IMR-90 (cell line): Measurements from ENCODE around the gene ERVFRD-1. TPM values are rescaled to one million over a fixed set of nuclear protein-coding genes. Genes with fewer than 3 reads are reported as not detected.

Experiments used
- ATAC-seq: fragments of 200-7000 bp; cut with Tn5 transposase; 2 replicates; pipeline ENCODE4 v1.9.1; 2020; ENCODE audit warnings: low read depth, mild to moderate bottlenecking, moderate library complexity
- BruUV-seq: library from RNA; stranded (reverse); fragments of 400-500 nt; replicated peaks from 2 replicates; lab custom pipeline; 2021; lab: Mats Ljungman, UMichigan
- CTCF ChIA-PET: fragments of 300-600 bp; formaldehyde crosslinking; extraction: SDS; loops from one replicate; lab custom pipeline; 2021; ENCODE audit warnings: antibody characterized with exemption; lab: Yijun Ruan, JAX
- POLR2A ChIA-PET: fragments of 300-600 bp; sonication (Branson Sonifier 250); formaldehyde crosslinking; loops from one replicate; lab custom pipeline; 2022; ENCODE audit warnings: antibody characterized with exemption; ENCODE audit not compliant: unreplicated experiment; lab: Charles Lee
- DNase-seq: peaks from one replicate; pipeline ENCODE4 v3.0.0; 2013
- H2AFZ ChIP-seq: replicated peaks from 2 replicates; pipeline ENCODE3; 2013; ENCODE audit warnings: low read length, mild to moderate bottlenecking; ENCODE audit not compliant: poor library complexity
- H2AK5ac ChIP-seq: 2 replicates; pipeline ENCODE4 v1.6.1; 2013; ENCODE audit warnings: low read depth, low read length, inconsistent platforms
- H2AK9ac ChIP-seq: replicated peaks from 2 replicates; pipeline ENCODE3; 2013; ENCODE audit warnings: mild to moderate bottlenecking, low read depth, low read length, moderate library complexity; ENCODE audit not compliant: poor library complexity
- H2BK120ac ChIP-seq: 2 replicates; pipeline ENCODE4 v1.6.1; 2013; ENCODE audit warnings: low read depth, low read length, inconsistent platforms
- H2BK15ac ChIP-seq: 3 replicates; pipeline ENCODE4 v1.6.1; 2013; ENCODE audit warnings: low read depth, low read length, inconsistent platforms
- H2BK20ac ChIP-seq: 2 replicates; pipeline ENCODE4 v1.6.1; 2013; ENCODE audit warnings: low read depth, mild to moderate bottlenecking, inconsistent platforms, low read length, moderate library complexity
- H2BK5ac ChIP-seq: 2 replicates; pipeline ENCODE4 v1.6.1; 2013; ENCODE audit warnings: mild to moderate bottlenecking, low read depth, low read length, inconsistent platforms; ENCODE audit not compliant: poor library complexity, severe bottlenecking
- H3K14ac ChIP-seq: replicated peaks from 2 replicates; pipeline ENCODE4 v1.6.1; 2013; ENCODE audit warnings: low read depth, low read length, inconsistent platforms
- H3K18ac ChIP-seq: 2 replicates; pipeline ENCODE4 v1.6.1; 2013; ENCODE audit warnings: low read depth, low read length, control low read depth
- H3K23ac ChIP-seq: 2 replicates; pipeline ENCODE4 v1.6.1; 2013; ENCODE audit warnings: low read depth, low read length, inconsistent platforms
- H3K27ac ChIP-seq: 2 replicates; pipeline ENCODE4 v1.5.1; 2013; ENCODE audit warnings: mild to moderate bottlenecking, control low read depth, low read length; ENCODE audit not compliant: insufficient read depth
- H3K27me3 ChIP-seq: 2 replicates; pipeline ENCODE4 v1.6.1; 2013; ENCODE audit warnings: low read length; ENCODE audit not compliant: control insufficient read depth, insufficient read depth
- H3K36me3 ChIP-seq: 2 replicates; pipeline ENCODE4 v1.6.1; 2013; ENCODE audit warnings: low read length, mixed read lengths; ENCODE audit not compliant: control insufficient read depth, insufficient read depth
- H3K4ac ChIP-seq: 2 replicates; pipeline ENCODE4 v1.6.1; 2013; ENCODE audit warnings: low read depth, low read length, inconsistent platforms
- H3K4me1 ChIP-seq: 2 replicates; pipeline ENCODE4 v1.6.1; 2013; ENCODE audit warnings: low read length, mixed read lengths; ENCODE audit not compliant: control insufficient read depth, insufficient read depth
- H3K4me2 ChIP-seq: 2 replicates; pipeline ENCODE4 v1.6.1; 2013; ENCODE audit warnings: low read depth, mild to moderate bottlenecking, control low read depth, low read length, moderate library complexity
- H3K4me3 ChIP-seq: 2 replicates; pipeline ENCODE4 v1.5.1; 2013; ENCODE audit warnings: low read depth, mild to moderate bottlenecking, control low read depth, low read length, moderate library complexity; ENCODE audit not compliant: insufficient read depth
- H3K56ac ChIP-seq: 2 replicates; pipeline ENCODE4 v1.6.1; 2013; ENCODE audit warnings: low read length, inconsistent platforms; ENCODE audit not compliant: insufficient read depth; ENCODE audit errors: extremely low read depth
- H3K79me1 ChIP-seq, 2 experiments: 2 replicates each; pipeline ENCODE4 v1.6.1; 2013; ENCODE audit warnings: low read length in 2 of 2, inconsistent platforms in 1 of 2, low read depth in 1 of 2
- H3K9ac ChIP-seq: 2 replicates; pipeline ENCODE4 v1.6.1; 2013; ENCODE audit warnings: low read depth, low read length, control low read depth
- H3K9me1 ChIP-seq: 2 replicates; pipeline ENCODE4 v1.6.1; 2013; ENCODE audit warnings: low read length, inconsistent platforms; ENCODE audit not compliant: insufficient read depth
- H3K9me3 ChIP-seq: 2 replicates; pipeline ENCODE4 v1.6.1; 2013; ENCODE audit warnings: low read length; ENCODE audit not compliant: control insufficient read depth, insufficient read depth
- H4K20me1 ChIP-seq: 2 replicates; pipeline ENCODE4 v1.6.1; 2013; ENCODE audit warnings: low read length, inconsistent platforms; ENCODE audit not compliant: insufficient read depth
- H4K5ac ChIP-seq: 2 replicates; pipeline ENCODE4 v1.6.1; 2013; ENCODE audit warnings: mild to moderate bottlenecking, low read depth, low read length, control low read depth
- H4K8ac ChIP-seq, 2 experiments: 2 replicates each; pipeline ENCODE4 v1.6.1; 2013; ENCODE audit warnings: low read depth in 2 of 2, low read length in 2 of 2, control low read depth in 1 of 2, inconsistent platforms in 1 of 2
- H4K91ac ChIP-seq: 2 replicates; pipeline ENCODE4 v1.6.1; 2013; ENCODE audit warnings: low read depth, low read length, inconsistent platforms; ENCODE audit not compliant: insufficient read depth
- BHLHE40 ChIP-seq: fragments of 150-350 bp; IDR thresholded peaks from 2 replicates; pipeline ENCODE4 v1.6.1; 2016; ENCODE audit warnings: mild to moderate bottlenecking, low read depth, low read length
- CEBPB ChIP-seq: IDR thresholded peaks from 2 replicates; pipeline ENCODE4 v1.6.1; 2012; ENCODE audit warnings: low read depth, low read length, improper control_type of control experiment
- CHD1 ChIP-seq: IDR thresholded peaks from 2 replicates; pipeline ENCODE4 v1.6.1; 2012; ENCODE audit warnings: low read depth, low read length, improper control_type of control experiment
- CTCF ChIP-seq: conservative IDR thresholded peaks from 2 replicates; pipeline ENCODE4 v1.5.1; 2012; ENCODE audit warnings: mild to moderate bottlenecking, low read depth, low read length, improper control_type of control experiment
- ELK1 ChIP-seq: fragments of 150-350 bp; IDR thresholded peaks from 2 replicates; pipeline ENCODE4 v1.6.1; 2016; ENCODE audit warnings: low read depth, mild to moderate bottlenecking, low read length, moderate library complexity, borderline replicate concordance
- FOS ChIP-seq: fragments of 150-350 bp; IDR thresholded peaks from 2 replicates; pipeline ENCODE4 v1.6.1; 2016; ENCODE audit warnings: low read depth, low read length
- MAFK ChIP-seq: IDR thresholded peaks from 2 replicates; pipeline ENCODE4 v1.6.1; 2012; ENCODE audit warnings: low read depth, low read length, improper control_type of control experiment
- MAZ ChIP-seq: IDR thresholded peaks from 2 replicates; pipeline ENCODE4 v1.6.1; 2012; ENCODE audit warnings: low read depth, mild to moderate bottlenecking, low read length, improper control_type of control experiment, moderate library complexity, borderline replicate concordance
- MXI1 ChIP-seq: IDR thresholded peaks from 2 replicates; pipeline ENCODE4 v1.6.1; 2012; ENCODE audit warnings: low read depth, mild to moderate bottlenecking, low read length, moderate library complexity, borderline replicate concordance
- NFE2L2 ChIP-seq: fragments of 150-350 bp; IDR thresholded peaks from 2 replicates; pipeline ENCODE4 v1.6.1; 2016; ENCODE audit warnings: low read depth, mild to moderate bottlenecking, low read length
- POLR2A ChIP-seq: IDR thresholded peaks from 2 replicates; pipeline ENCODE4 v1.6.1; 2012; ENCODE audit warnings: mild to moderate bottlenecking, low read depth, low read length
- RAD21 ChIP-seq: IDR thresholded peaks from 2 replicates; pipeline ENCODE4 v1.6.1; 2012; ENCODE audit warnings: low read length, improper control_type of control experiment
- RCOR1 ChIP-seq: IDR thresholded peaks from 2 replicates; pipeline ENCODE4 v1.6.1; 2012; ENCODE audit warnings: mild to moderate bottlenecking, low read length, improper control_type of control experiment; ENCODE audit not compliant: insufficient replicate concordance
- RFX5 ChIP-seq: IDR thresholded peaks from 2 replicates; pipeline ENCODE4 v1.8.0; 2012; ENCODE audit warnings: low read depth, mild to moderate bottlenecking, low read length, moderate library complexity
- SMC3 ChIP-seq: fragments of 150-350 bp; IDR thresholded peaks from 2 replicates; pipeline ENCODE4 v1.6.1; 2016; ENCODE audit warnings: low read depth, mild to moderate bottlenecking, antibody characterized with exemption, low read length, moderate library complexity
- USF2 ChIP-seq: fragments of 150-350 bp; IDR thresholded peaks from 2 replicates; pipeline ENCODE4 v1.6.1; 2017; ENCODE audit warnings: mild to moderate bottlenecking, antibody characterized with exemption, low read length, low read depth
- whole genome bisulfite sequencing, 2 experiments: methylation state at CpG; one replicate each; pipeline versions ENCODE4 v1.1.5 to v1.1.7; 2013; ENCODE audit warnings: missing lambda C conversion rate in 2 of 2; ENCODE audit not compliant: insufficient read length in 1 of 2; ENCODE audit errors: extremely low coverage in 2 of 2; 5-methylcytosine and 5-hydroxymethylcytosine counted together
- dilution Hi-C: fragments of 300-500 bp; cut with HindIII; formaldehyde crosslinking; loops from one replicate; pipeline ENCODE4 v1.14.3; 2018; ENCODE audit warnings: low sequenced_read_pairs; ENCODE audit not compliant: unreplicated experiment
- in situ Hi-C: fragments of 300-500 bp; cut with MboI; formaldehyde crosslinking; loops from 3 replicates; pipeline ENCODE4 v1.14.3; 2019; ENCODE audit warnings: low sequenced_read_pairs, inconsistent platforms, mixed read lengths
- intact Hi-C: fragments of 100-400 bp; cut with micrococcal nuclease; formaldehyde crosslinking; loops from 2 replicates; pipeline ENCODE4 v1.10.0; 2022
- polyA plus RNA-seq, 3 experiments: library from polyadenylated mRNA; depleted of rRNA; stranded (reverse); fragments of >200 nt; gene quantifications; 2 replicates each; pipeline ENCODE4 v1.2.3, GENCODE V29; 2012; ENCODE audit warnings: low replicate concordance in 1 of 3
- total RNA-seq: library from RNA; depleted of rRNA; stranded (reverse); fragments of >200 nt; gene quantifications from 2 replicates; pipeline ENCODE4 v1.2.3, GENCODE V29; 2012

The ERVFRD-1 gene
- total and polyA plus RNA-seq, 2 of the 4 experiments (the other 2 are of a cell fraction): not detected

GRCh38 chr6:11094941-11095340, 16.6 kb downstream of the ERVFRD-1 start:
- in situ Hi-C loops (no loop called here), intact Hi-C loops (loop anchor here (1.0 to 5.0 kb wide), 3 partner anchors 42 to 401 kb away; no protein-coding TSS in a partner anchor), dilution Hi-C loops (no loop called here)
- Histone ChIP-seq H3K4me3 (peak overlapping the region; percentile 70), H3K27ac (peak overlapping the region; percentile 91; the same call in 1 of the 2 replicates), H3K4me2 (peak overlapping the region; percentile 97), H3K18ac (peak overlapping the region; percentile 59; the same call in 1 of the 2 replicates), H3K9ac (peak overlapping the region; percentile 91; the same call in 1 of the 2 replicates), H3K14ac (peak overlapping the region; percentile 94; the same call in 1 of the 2 replicates), H4K91ac (peak overlapping the region; percentile 92; the same call in 1 of the 2 replicates), H2BK20ac (no peak overlapping the region), H2AFZ (no peak overlapping the region), H3K4me1 (peaks cover 3% of the 10 kb centered on the region; the same call in 1 of the 2 replicates), H2AK9ac (no peak overlapping the region), H3K4ac (peak overlapping the region; percentile 99), H2AK5ac (no peak overlapping the region), H4K8ac (peak overlapping the region; percentile 62 to 80; a peak in 1 of 4 replicates), H4K20me1 (peaks cover 13% of the 10 kb centered on the region; the same call in 1 of the 2 replicates), H3K56ac (peak overlapping the region; percentile 91; the same call in 1 of the 2 replicates), H3K9me1 (no peaks in the 10 kb centered on the region), H3K36me3 (no peaks in the 10 kb centered on the region), H3K27me3 (no peaks in the 10 kb centered on the region), H3K9me3 (no peaks in the 10 kb centered on the region), H2BK5ac (peak overlapping the region; percentile 95), H2BK15ac (no peak overlapping the region), H3K23ac (peak overlapping the region; percentile 98), H3K79me1 (peaks cover 11 to 31% of the 10 kb centered on the region in 2 experiments; a peak in 3 of 4 replicates), H2BK120ac (peak overlapping the region; percentile 90), H4K5ac (no peak overlapping the region)
- ChIA-PET POLR2A (interaction anchor here (0.6 kb wide), 1 partner anchor 98 kb away, joined by 7 read pairs; no protein-coding TSS in a partner anchor), CTCF (interaction anchor here (0.6 kb wide), 1 partner anchor 91 kb away, joined by 3 read pairs; no protein-coding TSS in a partner anchor)
- DNase-seq: no peak
- no CpG with 5 or more reads among the region's 7 CpGs for WGBS, 2 experiments
- no peak for ATAC-seq
- BruUV-seq: no TSS peak
- TF ChIP-seq RCOR1: no peak
- TF ChIP-seq BHLHE40: no peak
- no peak for TF ChIP-seq MXI1
- TF ChIP-seq USF2: no peak
- TF ChIP-seq MAFK: no peak
- no peak for TF ChIP-seq FOS
- TF ChIP-seq POLR2A: no peak
- TF ChIP-seq RAD21: no peak
- TF ChIP-seq CTCF: no peak
- no peak for TF ChIP-seq SMC3
- TF ChIP-seq RFX5: no peak
- TF ChIP-seq NFE2L2: no peak
- no peak for TF ChIP-seq ELK1
- TF ChIP-seq CEBPB: no peak
- TF ChIP-seq MAZ: no peak
- no peak for TF ChIP-seq CHD1
